HG03097 (cell line): Measurements from ENCODE around the gene SWAP70.

Experiments used
- ATAC-seq: cut with Tn5 transposase; IDR thresholded peaks from one replicate; pipeline ENCODE4 v1.9.1; 2021; ENCODE audit not compliant: unreplicated experiment, low FRiP score

Gene SWAP70

DNA sequence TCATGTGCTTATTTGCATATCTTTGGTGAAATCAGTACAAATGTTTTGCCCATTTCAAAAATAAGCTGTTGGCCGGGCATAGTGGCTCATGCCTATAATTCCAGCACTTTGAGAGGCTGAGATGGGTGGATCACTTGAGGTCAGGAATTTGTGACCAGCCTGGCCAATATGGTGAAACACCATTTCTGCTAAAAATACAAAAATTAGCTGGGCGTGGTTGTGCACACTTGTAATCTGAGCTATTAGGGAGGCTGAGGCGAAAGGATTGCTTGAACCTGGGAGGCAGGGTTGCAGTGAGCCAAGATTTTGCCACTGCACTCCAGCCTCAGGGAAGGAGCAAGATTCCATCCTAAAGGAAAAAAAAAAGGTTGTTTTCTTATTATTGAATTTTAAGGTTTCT, 136.0 kb downstream of the SWAP70 start:
- ATAC-seq: no peak

- no peak for ATAC-seq
Observed at GRCh38 chr11:9802291-9802861, 138.5 kb downstream of the SWAP70 start.
